ENCODE measurements around the gene NCK1. TPM values are rescaled to one million over a fixed set of nuclear protein-coding genes. Genes with fewer than 3 reads are reported as not detected.

NCK1 gene
- total RNA-seq, 6 donors from 2014 or later, result 26.2 to 61.7 (median 44.8) TPM

DNA sequence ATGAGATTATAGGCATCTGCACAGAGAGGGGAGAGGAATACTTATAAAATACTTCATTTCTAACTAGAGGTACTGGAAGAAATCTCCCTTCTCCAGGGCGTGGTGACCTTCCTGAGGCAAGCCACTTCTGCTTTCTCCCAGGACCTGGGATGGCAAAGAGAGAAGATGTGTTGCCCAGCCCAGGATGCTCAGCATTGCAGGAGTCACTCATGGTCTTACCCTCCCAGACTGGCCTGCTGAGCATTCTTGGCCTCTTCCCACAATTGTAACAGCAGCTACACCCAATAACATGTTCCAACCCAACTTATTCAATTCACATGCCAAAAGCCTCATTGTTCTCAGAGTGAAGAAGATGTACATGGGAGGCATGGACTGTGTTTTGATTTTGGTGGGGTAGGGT, 133.6 kb downstream of the NCK1 start:
- Histone ChIP-seq H3K27me3 (no peaks in the 10 kb centered on the region), H3K4me1 (peaks cover 15 to 21% (median 19%) of the 10 kb centered on the region in 4 donors), H3K27ac (peak overlapping the region; percentile 53 to 84 (median 80)), H3K4me3 (no peak overlapping the region), H3K36me3 (no peaks in the 10 kb centered on the region), H3K9me3 (no peaks in the 10 kb centered on the region)
- ATAC-seq (ENCODE audit: low FRiP score in 2 of 2), result peak in 1 of 2 donors; percentile 40
- no peak for TF ChIP-seq POLR2AphosphoS5 (IDR thresholded peaks at IDR 0.05)
- no peak for DNase-seq
- WGBS, 2 donors, result 55 to 71% methylated on average over 1 of the region's 1 CpG

Other genes starting within 250 kb of the NCK1 start
- gene STAG1, start 109.8 kb upstream of the NCK1 start, total RNA-seq, result 10 to 100 TPM; 19.1 to 65.0 (median 34.2) TPM
- gene SLC35G2, start 43.1 kb upstream of the NCK1 start, total RNA-seq, result 10 to 100 TPM in 1 of 6 donors, 1 to 10 TPM in 5; 3.3 to 10.5 (median 6.5) TPM
- gene IL20RB, start 95.8 kb downstream of the NCK1 start, total RNA-seq, result 10 to 100 TPM in 1 of 6 donors, 1 to 10 TPM in 3, under 1 TPM in 2; 0.80 to 22.9 (median 1.1) TPM

Measured in upper lobe of left lung (tissue), 6 donors.